PC-9 (cell line): ENCODE measurements around the gene MB. TPM values are rescaled to one million over a fixed set of nuclear protein-coding genes. Genes with fewer than 3 reads are reported as not detected.

Source experiments
- BruUV-seq: library from RNA; stranded (reverse); fragments of 400-500 nt; replicated peaks from 2 replicates; lab custom pipeline; 2021; lab: Mats Ljungman, UMichigan
- CTCF ChIA-PET: fragments of 300-600 bp; sonication (Branson Sonifier 250); formaldehyde crosslinking; loops from one replicate; lab custom pipeline; 2022; ENCODE audit warnings: antibody characterized with exemption; lab: Charles Lee
- POLR2A ChIA-PET: fragments of 300-600 bp; sonication (Branson Sonifier 250); formaldehyde crosslinking; loops from one replicate; lab custom pipeline; 2022; ENCODE audit warnings: antibody characterized with exemption; ENCODE audit not compliant: unreplicated experiment; lab: Charles Lee
- DNase-seq, 2 experiments: peaks; one replicate each; pipeline versions ENCODE4 v3.0.0 to v3.0.0-alpha.2; 2015 to 2022; ENCODE audit warnings: mixed read lengths in 1 of 2
- H2AFZ ChIP-seq: fragments of 200-600 bp; sonication (generic); 2 replicates; pipeline ENCODE4 v1.8.1; 2017; ENCODE audit warnings: antibody characterized with exemption
- H3F3A ChIP-seq: fragments of 200-600 bp; sonication (generic); 2 replicates; pipeline ENCODE4 v1.8.1; 2017; ENCODE audit warnings: antibody characterized with exemption, mild to moderate bottlenecking, low read depth; ENCODE audit not compliant: insufficient read depth
- H3K27ac ChIP-seq: fragments of 200-600 bp; sonication (generic); 2 replicates; pipeline ENCODE4 v1.6.1; 2016; ENCODE audit warnings: mixed run types
- H3K27me3 ChIP-seq: fragments of 200-600 bp; sonication (generic); 2 replicates; pipeline ENCODE4 v1.6.1; 2016; ENCODE audit warnings: low read depth, mixed run types; ENCODE audit not compliant: insufficient read depth
- H3K36me3 ChIP-seq: fragments of 200-600 bp; sonication (generic); 2 replicates; pipeline ENCODE4 v1.6.1; 2016; ENCODE audit warnings: low read depth, mixed run types
- H3K4me1 ChIP-seq: fragments of 200-600 bp; sonication (generic); replicated peaks from 2 replicates; pipeline ENCODE4 v1.6.1; 2016; ENCODE audit warnings: mixed run types; ENCODE audit not compliant: insufficient read depth
- H3K4me2 ChIP-seq: fragments of 200-600 bp; sonication (generic); 2 replicates; pipeline ENCODE4 v1.6.1; 2017; ENCODE audit warnings: mixed run types
- H3K4me3 ChIP-seq: fragments of 200-600 bp; sonication (generic); 2 replicates; pipeline ENCODE4 v1.6.1; 2016; ENCODE audit warnings: mixed run types
- H3K79me2 ChIP-seq: fragments of 200-600 bp; sonication (generic); 2 replicates; pipeline ENCODE4 v1.6.1; 2017; ENCODE audit warnings: low read depth, mixed run types
- H3K9me2 ChIP-seq: fragments of 200-600 bp; sonication (generic); 2 replicates; pipeline ENCODE4 v1.8.1; 2017; ENCODE audit warnings: mild to moderate bottlenecking; ENCODE audit not compliant: insufficient read depth
- H3K9me3 ChIP-seq: fragments of 200-600 bp; sonication (generic); 2 replicates; pipeline ENCODE4 v1.8.1; 2016; ENCODE audit warnings: low read depth; ENCODE audit not compliant: insufficient read depth
- H4K20me1 ChIP-seq: fragments of 200-600 bp; sonication (generic); 2 replicates; pipeline ENCODE4 v1.8.1; 2017; ENCODE audit not compliant: insufficient read depth
- EZH2 ChIP-seq: fragments of 200-600 bp; sonication (generic); IDR thresholded peaks from 2 replicates; pipeline ENCODE4 v1.8.0; 2017; ENCODE audit warnings: antibody characterized with exemption, low read depth
- intact Hi-C: fragments of 100-400 bp; cut with micrococcal nuclease; formaldehyde crosslinking; loops from one replicate; pipeline ENCODE4 v1.10.0; 2022; ENCODE audit not compliant: unreplicated experiment
- total RNA-seq: library from RNA; stranded (reverse); gene quantifications from 2 replicates; pipeline ENCODE4 v1.2.3, GENCODE V29; 2021
- TF ChIP-seq, protein P1 (sequence below): fragments of 200-600 bp; sonication (generic); conservative IDR thresholded peaks from 2 replicates; pipeline ENCODE4 v1.6.1; 2017; ENCODE audit warnings: mixed run types, antibody characterized with exemption, mild to moderate bottlenecking, moderate library complexity

MB gene
- total RNA-seq, 1 experiment from 2014 or later: 5.0 TPM

DNA sequence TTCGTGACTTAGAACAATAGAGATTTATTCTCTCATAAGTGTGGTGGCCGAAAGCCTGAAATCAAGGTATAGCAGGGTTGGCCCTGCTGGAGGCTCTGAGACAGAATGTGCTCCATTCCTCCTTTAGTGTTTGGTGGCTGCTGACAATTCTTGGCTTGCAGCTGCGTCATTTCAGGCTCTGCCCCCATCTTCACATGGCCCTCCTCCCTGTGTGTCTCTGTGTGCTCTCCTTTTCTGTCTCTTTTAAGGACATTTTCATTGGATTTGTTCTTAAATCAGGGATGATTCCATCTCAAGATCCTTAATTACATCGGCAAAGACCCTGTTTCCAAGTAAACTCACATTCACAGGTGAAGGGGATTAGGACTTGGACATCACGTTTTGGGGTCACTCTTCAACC, 20.9 kb upstream of the MB start:
- TF ChIP-seq, protein P1, sequence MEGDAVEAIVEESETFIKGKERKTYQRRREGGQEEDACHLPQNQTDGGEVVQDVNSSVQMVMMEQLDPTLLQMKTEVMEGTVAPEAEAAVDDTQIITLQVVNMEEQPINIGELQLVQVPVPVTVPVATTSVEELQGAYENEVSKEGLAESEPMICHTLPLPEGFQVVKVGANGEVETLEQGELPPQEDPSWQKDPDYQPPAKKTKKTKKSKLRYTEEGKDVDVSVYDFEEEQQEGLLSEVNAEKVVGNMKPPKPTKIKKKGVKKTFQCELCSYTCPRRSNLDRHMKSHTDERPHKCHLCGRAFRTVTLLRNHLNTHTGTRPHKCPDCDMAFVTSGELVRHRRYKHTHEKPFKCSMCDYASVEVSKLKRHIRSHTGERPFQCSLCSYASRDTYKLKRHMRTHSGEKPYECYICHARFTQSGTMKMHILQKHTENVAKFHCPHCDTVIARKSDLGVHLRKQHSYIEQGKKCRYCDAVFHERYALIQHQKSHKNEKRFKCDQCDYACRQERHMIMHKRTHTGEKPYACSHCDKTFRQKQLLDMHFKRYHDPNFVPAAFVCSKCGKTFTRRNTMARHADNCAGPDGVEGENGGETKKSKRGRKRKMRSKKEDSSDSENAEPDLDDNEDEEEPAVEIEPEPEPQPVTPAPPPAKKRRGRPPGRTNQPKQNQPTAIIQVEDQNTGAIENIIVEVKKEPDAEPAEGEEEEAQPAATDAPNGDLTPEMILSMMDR: no peak
- TF ChIP-seq EZH2: no peak
- no peak overlapping the region for H3K27ac ChIP-seq
- H3K9me2 ChIP-seq: no peaks in the 10 kb centered on the region
- ChIA-PET CTCF (no interaction called here), POLR2A (interaction anchor here (0.5 kb wide), 1 partner anchor 155 kb away, joined by 15 read pairs; no protein-coding TSS in a partner anchor)
- no peaks in the 10 kb centered on the region for H3K9me3 ChIP-seq
- no peak overlapping the region for H2AFZ ChIP-seq
- no TSS peak for BruUV-seq
- peaks cover 1% of the 10 kb centered on the region; the same call in 1 of the 2 replicates for H3F3A ChIP-seq
- H3K4me2 ChIP-seq: no peak overlapping the region
- H3K36me3 ChIP-seq: no peaks in the 10 kb centered on the region
- DNase-seq: no peak
- H3K27me3 ChIP-seq: no peaks in the 10 kb centered on the region
- no peaks in the 10 kb centered on the region for H4K20me1 ChIP-seq
- no peak overlapping the region for H3K4me3 ChIP-seq
- H3K4me1 ChIP-seq: peaks cover 1% of the 10 kb centered on the region; the same call in 1 of the 2 replicates
- no peaks in the 10 kb centered on the region for H3K79me2 ChIP-seq
- intact Hi-C loops: no loop called here

DNA sequence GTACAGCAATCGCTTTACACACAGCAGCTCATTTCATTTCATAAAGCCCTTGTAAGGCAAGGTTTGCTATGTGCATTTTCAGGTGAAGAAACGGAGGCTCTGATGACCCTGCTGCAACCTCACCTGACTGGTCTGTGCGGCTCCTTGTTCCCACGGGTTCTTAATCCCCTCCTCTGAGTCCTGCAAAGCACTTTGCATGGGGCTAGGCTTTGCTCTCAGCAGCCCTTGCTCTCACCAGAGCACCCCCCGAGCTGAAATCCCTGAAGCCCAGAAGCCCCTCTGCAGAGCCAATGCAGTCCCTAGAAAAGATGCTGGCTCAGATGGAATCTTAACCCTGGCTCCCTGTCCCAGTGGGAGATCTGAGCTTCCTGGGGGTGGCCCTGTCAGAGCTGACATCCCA, 20.1 kb upstream of the MB start:
- Histone ChIP-seq H2AFZ (no peak overlapping the region), H3K36me3 (no peaks in the 10 kb centered on the region), H3K79me2 (no peaks in the 10 kb centered on the region), H3K27me3 (no peaks in the 10 kb centered on the region), H3K4me1 (no peaks in the 10 kb centered on the region), H3K9me3 (no peaks in the 10 kb centered on the region), H3F3A (no peaks in the 10 kb centered on the region; the same call in 1 of the 2 replicates), H3K4me3 (no peak overlapping the region), H3K27ac (no peak overlapping the region), H4K20me1 (no peaks in the 10 kb centered on the region), H3K4me2 (no peak overlapping the region), H3K9me2 (no peaks in the 10 kb centered on the region)
- TF ChIP-seq EZH2: no peak
- TF ChIP-seq, protein P1: no peak
- DNase-seq: no peak
- ChIA-PET CTCF (no interaction called here), POLR2A (no interaction called here)
- intact Hi-C loops: no loop called here
- BruUV-seq: no TSS peak

DNA sequence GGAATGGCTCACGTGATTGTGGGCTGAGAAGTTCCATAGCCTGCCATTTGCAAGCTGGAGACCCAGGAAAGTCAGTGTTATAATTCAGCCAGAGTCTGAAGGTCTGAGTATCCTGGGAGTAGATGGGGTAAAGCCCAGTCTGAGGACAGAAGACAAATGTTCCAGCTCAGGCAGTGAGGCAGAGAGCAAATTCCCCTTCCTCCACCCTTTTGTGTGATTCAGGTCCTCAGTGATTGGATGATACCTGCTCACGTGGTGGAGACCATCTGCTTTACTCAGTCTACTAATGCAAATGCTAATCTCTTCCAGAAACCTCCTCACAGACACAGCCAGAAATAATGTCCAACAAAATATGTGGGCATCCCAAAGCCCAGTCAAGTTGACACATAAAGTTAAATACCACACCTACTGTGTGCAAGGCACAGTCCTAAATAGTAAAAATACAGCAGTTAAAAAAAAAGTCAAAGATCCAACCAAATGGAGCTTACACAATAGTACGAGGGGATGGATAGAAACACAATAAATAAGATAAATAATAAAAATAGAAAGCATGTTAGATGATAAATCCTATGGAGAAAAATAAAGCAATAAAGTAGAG, 17.9 kb upstream of the MB start:
- Histone ChIP-seq H3F3A (peaks cover 15% of the 10 kb centered on the region), H3K79me2 (no peaks in the 10 kb centered on the region), H3K4me3 (no peak overlapping the region), H4K20me1 (no peaks in the 10 kb centered on the region), H3K27me3 (no peaks in the 10 kb centered on the region), H3K4me1 (peaks cover 13% of the 10 kb centered on the region), H3K36me3 (no peaks in the 10 kb centered on the region), H2AFZ (no peak overlapping the region), H3K9me3 (no peaks in the 10 kb centered on the region), H3K9me2 (no peaks in the 10 kb centered on the region), H3K4me2 (no peak overlapping the region), H3K27ac (no peak overlapping the region)
- CTCF ChIA-PET: no interaction called here
- intact Hi-C loops: no loop called here
- TF ChIP-seq, protein P1: no peak
- no peak for TF ChIP-seq EZH2
- BruUV-seq: no TSS peak
- POLR2A ChIA-PET: no interaction called here
- no peak for DNase-seq
